Natural killer cell (primary cell): Measurements from ENCODE around the gene SHLD2. TPM values are rescaled to one million over a fixed set of nuclear protein-coding genes. Genes with fewer than 3 reads are reported as not detected.
"Not testable (repeated sequence)": the region's sequence is repeated elsewhere in the genome, so short reads cannot be mapped to it uniquely, and the experiment has no call there.

Experiments used
- ATAC-seq, 3 donors: fragments of 150-1000 bp in 2 of 3; fragments of 200-7000 bp in 1 of 3; cut with Tn5 transposase; 1 replicate in 1 of 3; 2 replicates in 2 of 3; pipeline ENCODE4 v1.10.0; 2021; ENCODE audit warnings: mild to moderate bottlenecking in 2 of 3, moderate library complexity in 2 of 3
- DNase-seq, 2 donors: peaks; one replicate each; pipeline versions ENCODE4 v3.0.0 to v3.0.0-alpha.2; 2013 to 2021; ENCODE audit warnings: mixed read lengths in 1 of 2
- H3K27ac ChIP-seq: one replicate; pipeline ENCODE4 v1.5.1; 2013; ENCODE audit warnings: mild to moderate bottlenecking, low read length
- H3K27me3 ChIP-seq: one replicate; pipeline ENCODE4 v1.6.1; 2013; ENCODE audit warnings: low read length; ENCODE audit not compliant: control insufficient read depth, insufficient read depth
- H3K36me3 ChIP-seq: one replicate; pipeline ENCODE4 v1.6.1; 2013; ENCODE audit warnings: low read length; ENCODE audit not compliant: control insufficient read depth, insufficient read depth
- H3K4me1 ChIP-seq: one replicate; pipeline ENCODE4 v1.6.1; 2013; ENCODE audit warnings: low read length; ENCODE audit not compliant: control insufficient read depth, insufficient read depth
- H3K4me3 ChIP-seq: one replicate; pipeline ENCODE4 v1.5.1; 2013; ENCODE audit warnings: low read length
- H3K9me3 ChIP-seq: one replicate; pipeline ENCODE4 v1.6.1; 2013; ENCODE audit warnings: low read length; ENCODE audit not compliant: control insufficient read depth, insufficient read depth
- H3K27ac Mint-ChIP-seq, 2 donors: one replicate each; pipeline ENCODE4 v1.8.0; 2022; ENCODE audit warnings: mild to moderate bottlenecking in 2 of 2, mixed read lengths in 2 of 2, moderate library complexity in 1 of 2
- H3K27me3 Mint-ChIP-seq, 2 donors: one replicate each; pipeline ENCODE4 v1.8.0; 2022; ENCODE audit warnings: low read depth in 2 of 2, mixed read lengths in 2 of 2
- H3K36me3 Mint-ChIP-seq: one replicate; pipeline ENCODE4 v1.8.0; 2022; ENCODE audit warnings: mixed read lengths
- H3K4me1 Mint-ChIP-seq, 2 donors: one replicate each; pipeline ENCODE4 v1.8.0; 2022; ENCODE audit warnings: mixed read lengths in 2 of 2
- H3K4me3 Mint-ChIP-seq: one replicate; pipeline ENCODE4 v1.8.0; 2022; ENCODE audit warnings: mild to moderate bottlenecking, moderate library complexity, mixed read lengths
- H3K9me3 Mint-ChIP-seq, 2 donors: one replicate each; pipeline ENCODE4 v1.8.0; 2022; ENCODE audit warnings: mixed read lengths in 2 of 2
- WGBS: methylation state at CpG from one replicate; pipeline ENCODE4 v1.1.7; 2013; ENCODE audit warnings: missing lambda C conversion rate; ENCODE audit not compliant: insufficient coverage; 5-methylcytosine and 5-hydroxymethylcytosine counted together
- intact Hi-C: fragments of 100-400 bp; cut with micrococcal nuclease; formaldehyde crosslinking; loops from one replicate; pipeline ENCODE4 v1.14.2; 2022
- total RNA-seq, 4 donors: library from RNA; stranded (reverse); fragments of 120-200 nt in 1 of 4; gene quantifications; one replicate each; pipeline versions ENCODE4 v1.2.3 to v1.2.4, GENCODE V29; 2013 to 2022
- TF ChIP-seq, protein P1 (sequence below): fragments of 200-600 bp; IDR thresholded peaks from one replicate; pipeline ENCODE4 v1.8.0; 2022; ENCODE audit warnings: antibody characterized with exemption

SHLD2 gene
- total RNA-seq, 3 donors from 2014 or later (not counting 1 experiment from before 2014, with no cell fraction given): 32.6 to 37.5 (median 34.1) TPM

GRCh38 chr10:87066865-87067264 is 28.1 kb upstream of the SHLD2 start:
- no peaks in the 10 kb centered on the region for H3K4me1 Mint-ChIP-seq
- H3K27me3 ChIP-seq: no peaks in the 10 kb centered on the region
- WGBS: 100% methylated on average over 1 of the region's 1 CpG
- ATAC-seq (no peak), DNase-seq (no peak)
- H3K27ac ChIP-seq: no peak overlapping the region
- H3K9me3 Mint-ChIP-seq: no peaks in the 10 kb centered on the region
- peaks cover 18% of the 10 kb centered on the region for H3K36me3 Mint-ChIP-seq
- intact Hi-C loops: no loop called here
- no peaks in the 10 kb centered on the region for H3K4me1 ChIP-seq
- TF ChIP-seq, protein P1, sequence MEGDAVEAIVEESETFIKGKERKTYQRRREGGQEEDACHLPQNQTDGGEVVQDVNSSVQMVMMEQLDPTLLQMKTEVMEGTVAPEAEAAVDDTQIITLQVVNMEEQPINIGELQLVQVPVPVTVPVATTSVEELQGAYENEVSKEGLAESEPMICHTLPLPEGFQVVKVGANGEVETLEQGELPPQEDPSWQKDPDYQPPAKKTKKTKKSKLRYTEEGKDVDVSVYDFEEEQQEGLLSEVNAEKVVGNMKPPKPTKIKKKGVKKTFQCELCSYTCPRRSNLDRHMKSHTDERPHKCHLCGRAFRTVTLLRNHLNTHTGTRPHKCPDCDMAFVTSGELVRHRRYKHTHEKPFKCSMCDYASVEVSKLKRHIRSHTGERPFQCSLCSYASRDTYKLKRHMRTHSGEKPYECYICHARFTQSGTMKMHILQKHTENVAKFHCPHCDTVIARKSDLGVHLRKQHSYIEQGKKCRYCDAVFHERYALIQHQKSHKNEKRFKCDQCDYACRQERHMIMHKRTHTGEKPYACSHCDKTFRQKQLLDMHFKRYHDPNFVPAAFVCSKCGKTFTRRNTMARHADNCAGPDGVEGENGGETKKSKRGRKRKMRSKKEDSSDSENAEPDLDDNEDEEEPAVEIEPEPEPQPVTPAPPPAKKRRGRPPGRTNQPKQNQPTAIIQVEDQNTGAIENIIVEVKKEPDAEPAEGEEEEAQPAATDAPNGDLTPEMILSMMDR: no peak
- H3K27me3 Mint-ChIP-seq: no peaks in the 10 kb centered on the region
- H3K4me3 ChIP-seq: no peak overlapping the region
- peak overlapping the region in 1 of 2 donors; percentile 4 for H3K27ac Mint-ChIP-seq
- no peaks in the 10 kb centered on the region for H3K9me3 ChIP-seq
- no peak overlapping the region for H3K4me3 Mint-ChIP-seq
- peaks cover 70% of the 10 kb centered on the region for H3K36me3 ChIP-seq

GRCh38 chr10:87068281-87068680 is 26.7 kb upstream of the SHLD2 start:
- no peak overlapping the region for H3K27ac Mint-ChIP-seq
- Histone ChIP-seq H3K4me1 (no peaks in the 10 kb centered on the region), H3K27me3 (no peaks in the 10 kb centered on the region), H3K4me3 (no peak overlapping the region), H3K36me3 (peaks cover 70% of the 10 kb centered on the region), H3K27ac (no peak overlapping the region), H3K9me3 (no peaks in the 10 kb centered on the region)
- no peaks in the 10 kb centered on the region for H3K27me3 Mint-ChIP-seq
- H3K9me3 Mint-ChIP-seq: no peaks in the 10 kb centered on the region
- WGBS: 100% methylated on average over 1 of the region's 1 CpG
- intact Hi-C loops: no loop called here
- H3K4me1 Mint-ChIP-seq: no peaks in the 10 kb centered on the region
- DNase-seq (no peak), ATAC-seq (no peak)
- no peak overlapping the region for H3K4me3 Mint-ChIP-seq
- TF ChIP-seq, protein P1: no peak
- peaks cover 18% of the 10 kb centered on the region for H3K36me3 Mint-ChIP-seq

- no peak for DNase-seq
Observed at GRCh38 chr10:87072449-87072848, 22.6 kb upstream of the SHLD2 start.

GRCh38 chr10:87076421-87076820 is 18.6 kb upstream of the SHLD2 start:
- H3K27ac ChIP-seq, H3K27me3 Mint-ChIP-seq, intact Hi-C loops, H3K27me3 ChIP-seq, DNase-seq, H3K9me3 ChIP-seq, H3K4me3 ChIP-seq, H3K36me3 Mint-ChIP-seq, H3K9me3 Mint-ChIP-seq, H3K4me1 ChIP-seq: not testable (repeated sequence)
- peak overlapping the region; percentile 70 to 75 for H3K27ac Mint-ChIP-seq
- 50% methylated on average over 1 of the region's 2 CpGs for whole genome bisulfite sequencing
- peaks cover 21% of the 10 kb centered on the region for H3K36me3 ChIP-seq
- H3K4me1 Mint-ChIP-seq: peaks cover 16 to 23% of the 10 kb centered on the region in 2 donors
- H3K4me3 Mint-ChIP-seq: peak overlapping the region; percentile 45
- peak; percentile 67 to 89 (median 83) for ATAC-seq

More at GRCh38 chr10:87072449-87072848, 22.6 kb upstream of the SHLD2 start:
- Mint-ChIP-seq H3K36me3 (peaks cover 13% of the 10 kb centered on the region), H3K9me3 (no peaks in the 10 kb centered on the region), H3K4me3 (no peak overlapping the region), H3K4me1 (peaks cover 10 to 16% of the 10 kb centered on the region in 2 donors), H3K27me3 (no peaks in the 10 kb centered on the region), H3K27ac (no peak overlapping the region)
- ATAC-seq: no peak
- peaks cover 45% of the 10 kb centered on the region for H3K36me3 ChIP-seq
- H3K27ac ChIP-seq: no peak overlapping the region
- H3K4me1 ChIP-seq: peaks cover 4% of the 10 kb centered on the region
- no peaks in the 10 kb centered on the region for H3K9me3 ChIP-seq
- intact Hi-C loops: no loop called here
- H3K27me3 ChIP-seq: no peaks in the 10 kb centered on the region
- 100% methylated on average over 2 of the region's 2 CpGs for WGBS
- TF ChIP-seq, protein P1: no peak
- no peak overlapping the region for H3K4me3 ChIP-seq
